ENCODE data around the gene GPR107.

The GPR107 gene

DNA sequence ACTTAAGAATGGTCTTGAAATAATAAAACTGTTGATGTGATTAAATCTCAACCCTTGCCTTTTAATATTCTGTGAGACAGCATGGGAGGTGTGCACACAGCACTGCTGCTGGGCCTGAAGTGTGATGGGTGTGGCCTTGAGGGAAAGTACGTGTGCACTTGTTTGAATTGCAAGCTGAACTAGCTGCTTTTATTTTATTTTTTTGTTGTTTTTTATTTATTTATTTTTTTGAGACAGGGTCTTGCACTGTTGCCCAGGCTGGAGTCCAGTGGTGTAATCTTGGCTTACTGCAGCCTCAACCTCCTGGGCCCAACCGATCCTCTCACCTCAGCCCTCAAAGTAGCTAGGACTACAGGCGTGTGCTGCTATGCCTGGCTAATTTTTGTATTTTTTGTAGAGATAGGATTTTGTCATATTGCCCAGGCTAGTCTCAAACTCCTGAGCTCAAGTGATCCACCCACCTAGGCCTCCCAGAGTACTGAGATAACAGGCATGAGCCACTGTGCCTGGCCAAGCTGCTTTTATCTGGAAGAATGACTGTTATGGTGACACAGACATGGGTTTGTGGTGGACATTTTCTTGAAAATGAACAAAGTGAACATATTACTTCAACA lies 58.9 kb downstream of the GPR107 start:
- DNase-seq, result no peak

DNA sequence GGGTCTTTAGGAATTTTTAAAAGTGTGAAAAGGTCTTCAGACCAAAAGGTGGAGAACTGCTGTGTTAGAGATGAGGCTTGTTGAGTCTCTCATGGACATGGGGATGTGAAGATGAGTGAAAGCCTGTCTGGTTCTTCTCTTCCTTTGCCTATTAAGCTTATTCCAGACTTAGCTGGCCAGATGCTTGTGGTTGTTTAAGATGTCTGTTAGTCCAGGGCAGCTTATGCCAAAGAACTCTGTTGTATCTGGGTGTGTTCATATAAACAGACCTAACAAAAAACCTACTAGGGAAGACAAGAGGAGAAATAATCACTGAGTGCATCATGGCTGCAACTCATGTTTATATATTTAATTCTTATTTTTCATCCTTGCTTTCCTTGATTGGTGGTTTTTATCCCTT lies 61.0 kb downstream of the GPR107 start:
- no peak for DNase-seq

DNA sequence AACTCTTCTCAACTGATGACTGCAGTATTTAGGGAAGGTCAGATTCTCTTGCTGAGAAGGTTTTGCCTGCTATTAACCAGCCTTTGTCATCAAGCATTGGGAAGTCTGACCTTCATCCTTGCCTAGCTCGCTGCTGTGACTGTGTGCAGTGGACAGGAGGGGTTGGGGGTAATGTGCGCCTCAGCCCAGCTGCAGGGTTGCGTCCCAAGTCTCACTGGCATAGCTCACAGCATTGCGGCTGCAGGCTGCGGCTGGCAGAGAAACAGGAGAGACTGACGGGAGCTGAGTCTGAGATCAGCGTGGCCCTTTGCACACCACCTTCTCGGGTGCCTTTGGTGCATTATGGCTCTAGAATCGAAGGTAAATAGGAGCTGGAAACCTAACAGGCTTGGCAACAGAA lies 62.6 kb downstream of the GPR107 start:
- DNase-seq, result no peak

DNA sequence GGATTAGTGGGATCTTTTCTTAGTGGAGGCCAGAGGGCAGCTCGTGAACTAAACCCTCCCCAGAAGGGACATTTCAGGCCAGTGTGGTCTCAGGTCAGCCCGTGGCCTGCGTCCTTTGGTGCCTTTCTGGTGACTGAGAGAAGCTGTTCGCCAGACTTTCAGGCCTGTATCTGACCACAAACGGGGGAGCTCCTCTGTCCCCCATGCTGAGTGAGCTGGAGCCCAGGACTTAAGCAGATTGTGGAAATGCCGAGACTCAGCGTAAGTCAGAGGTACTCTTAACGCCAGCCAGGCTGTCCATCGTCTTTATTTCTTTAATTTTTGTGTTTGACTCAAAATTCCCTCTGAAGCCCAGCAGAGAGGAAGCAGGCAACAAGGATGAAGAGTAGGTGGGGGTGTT lies 63.7 kb downstream of the GPR107 start:
- DNase-seq, result no peak

- peak; percentile 58 for DNase-seq
Observed at GRCh38 chr9:130117816-130118632, 64.3 kb downstream of the GPR107 start.

DNA sequence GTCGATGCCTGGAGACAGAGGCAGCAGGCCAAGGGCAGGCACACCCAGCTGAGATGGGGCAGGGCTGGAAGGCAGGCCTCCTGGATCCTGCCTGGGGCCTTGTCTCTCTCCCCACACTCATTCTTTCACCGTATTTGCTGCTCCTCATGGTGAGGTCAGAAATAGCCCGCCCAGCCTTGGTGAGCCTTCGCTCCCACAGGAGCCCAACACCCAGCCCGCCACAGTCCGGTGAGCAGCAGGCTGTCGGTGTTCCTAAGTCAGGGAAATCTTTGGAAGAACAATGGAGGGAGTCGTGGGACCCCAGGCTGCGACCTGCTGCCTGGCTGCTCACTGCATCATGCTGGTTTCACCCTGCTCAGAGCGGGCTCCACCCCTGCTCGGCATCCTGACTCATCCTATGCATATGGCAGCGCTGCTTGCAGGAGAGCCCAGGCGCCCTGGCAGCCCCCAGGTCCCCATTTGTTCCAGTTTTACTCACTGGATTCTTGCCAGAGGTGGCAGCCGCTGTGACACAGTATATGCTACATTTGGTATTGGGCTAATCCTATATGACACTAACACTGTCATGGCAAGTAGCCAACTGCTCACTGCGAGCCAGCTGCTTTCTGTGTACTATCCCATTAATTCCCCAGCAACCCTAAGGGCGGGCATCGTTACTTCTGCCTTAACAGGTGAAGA lies 65.3 kb downstream of the GPR107 start:
- peak; percentile 61 for DNase-seq

- no peak for DNase-seq
Observed at GRCh38 chr9:130119519-130120298, 66.0 kb downstream of the GPR107 start.

GRCh38 chr9:130120299-130120587 lies 66.5 kb downstream of the GPR107 start:
- no peak for DNase-seq

DNA sequence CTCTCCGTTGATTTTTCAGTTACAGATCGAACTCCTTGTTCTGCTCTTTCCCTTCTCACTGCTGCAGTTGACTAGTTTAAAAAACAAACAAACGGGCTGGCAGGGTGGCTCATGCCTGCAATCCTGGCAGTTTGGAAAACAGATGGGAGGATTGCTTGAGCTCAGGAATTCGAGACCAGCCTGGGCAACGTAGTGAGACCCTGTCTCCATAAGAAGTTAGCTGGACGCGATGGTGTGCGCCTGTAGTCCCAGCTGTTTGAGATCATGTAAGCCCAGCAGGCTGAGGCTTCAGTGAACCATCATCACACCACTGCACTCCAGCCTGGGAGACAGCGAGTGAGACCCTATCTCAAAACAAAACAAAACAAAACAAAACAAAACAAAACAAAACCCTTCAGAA lies 67.1 kb downstream of the GPR107 start:
- no peak for DNase-seq

DNA sequence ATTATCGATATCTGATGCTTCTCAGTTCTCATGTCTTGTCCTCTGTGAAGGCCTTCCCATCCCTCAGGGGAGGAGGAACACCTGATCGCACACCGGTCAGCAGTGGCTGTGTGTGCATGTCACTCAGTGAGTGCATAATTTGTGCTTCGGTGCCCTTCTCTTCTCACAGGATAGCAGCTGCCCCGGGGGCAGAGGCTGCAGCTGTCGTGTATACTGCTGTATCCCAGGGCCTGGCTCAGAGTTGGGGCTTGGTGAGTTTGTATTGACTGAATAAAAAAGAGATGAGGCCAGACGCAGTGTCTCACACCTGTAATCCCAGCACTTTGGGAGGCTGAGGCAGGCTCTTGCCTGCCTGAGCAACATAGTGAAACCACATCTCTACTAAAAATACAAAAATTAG lies 68.8 kb downstream of the GPR107 start:
- no peak for DNase-seq

DNA sequence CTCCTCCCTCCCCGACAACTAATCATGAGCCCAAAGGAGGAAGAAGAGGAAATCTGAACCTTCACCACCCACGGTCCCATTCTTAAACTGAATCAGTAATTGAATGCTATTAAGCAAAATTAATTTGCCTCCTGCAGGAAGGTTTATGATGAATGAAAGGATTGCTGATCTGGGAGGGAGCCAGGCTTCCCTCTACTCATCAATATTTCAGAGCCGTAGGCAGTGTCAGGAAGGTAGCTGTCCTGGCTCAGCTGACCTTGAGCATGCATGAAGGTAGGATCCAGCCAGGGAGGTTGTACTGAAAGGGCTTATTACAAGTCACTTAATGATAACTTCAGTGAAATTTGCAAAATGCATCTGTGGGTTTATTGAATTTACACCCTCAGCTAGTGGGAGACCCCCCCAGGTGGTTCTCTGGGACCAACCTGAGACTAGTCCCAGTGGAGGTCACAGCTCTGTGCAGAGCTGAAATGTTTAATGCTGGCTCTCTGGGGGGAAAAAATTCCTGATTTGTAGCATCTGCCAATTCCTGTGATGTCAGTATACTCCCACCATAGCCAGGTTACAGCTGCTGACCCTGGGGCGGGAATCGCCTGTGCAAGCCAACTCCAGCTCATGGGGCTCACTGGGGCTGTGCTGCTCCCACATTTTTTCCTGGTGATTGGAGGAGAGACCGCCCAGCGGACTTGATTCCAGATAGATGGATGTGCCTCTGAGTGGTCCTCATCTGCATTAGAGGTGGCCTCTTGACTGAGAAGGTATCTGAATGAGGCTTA lies 70.6 kb downstream of the GPR107 start:
- no peak for DNase-seq

- no peak for DNase-seq
Observed at GRCh38 chr9:130126721-130127433, 73.2 kb downstream of the GPR107 start.

DNA sequence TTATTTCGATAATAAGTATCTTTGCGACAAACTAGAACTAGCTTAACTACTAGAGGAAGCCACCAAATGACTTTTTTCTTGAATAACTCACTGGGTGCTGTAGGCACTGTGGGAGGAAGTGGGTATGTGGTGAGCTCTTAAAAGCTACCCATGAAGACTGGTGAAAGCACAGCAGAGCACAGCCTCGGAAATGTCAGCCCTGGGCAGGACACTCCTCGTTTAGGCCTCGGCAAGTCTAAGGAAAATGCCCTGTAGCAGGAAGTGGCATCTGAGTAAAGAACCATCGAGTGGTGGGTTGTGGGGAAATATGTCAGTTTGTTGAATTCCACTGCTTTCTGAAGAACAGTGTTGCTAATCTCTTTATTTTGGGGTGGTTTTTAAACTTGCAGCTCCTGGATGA lies 74.5 kb downstream of the GPR107 start:
- no peak for DNase-seq

DNA sequence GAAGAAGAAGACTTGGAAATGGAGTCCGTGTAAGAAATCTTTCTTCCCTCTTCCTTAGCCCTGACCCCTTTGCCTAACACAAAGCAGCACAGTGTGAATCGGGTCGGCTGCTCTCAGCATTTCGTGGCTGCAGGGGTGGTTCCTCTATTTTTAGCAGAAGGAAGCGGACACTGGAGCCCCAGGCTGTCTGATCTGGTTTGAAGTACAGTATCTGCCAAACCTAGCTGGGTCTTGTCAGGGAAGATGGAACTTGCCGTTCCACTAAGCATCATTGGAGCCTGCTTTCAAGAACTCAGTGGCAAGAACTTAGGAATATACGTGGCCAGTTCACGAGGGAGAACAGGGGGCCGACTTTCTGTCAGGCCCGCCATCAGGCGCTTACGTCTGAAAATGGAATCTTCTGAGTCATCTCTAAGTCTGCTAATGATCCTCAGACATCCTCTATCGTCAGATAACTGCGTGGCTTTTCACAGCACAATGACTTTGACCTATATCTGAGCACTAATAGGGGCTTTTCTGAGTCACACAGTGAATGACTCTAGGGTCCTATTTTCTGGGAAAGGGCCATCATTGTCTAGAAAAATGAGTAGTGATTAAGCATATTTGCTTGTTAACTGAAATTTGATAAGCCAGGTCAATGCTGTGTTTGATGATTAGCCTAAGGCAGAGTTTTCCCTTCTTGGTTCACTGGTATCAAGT lies 75.2 kb downstream of the GPR107 start:
- DNase-seq, result peak; percentile 93

DNA sequence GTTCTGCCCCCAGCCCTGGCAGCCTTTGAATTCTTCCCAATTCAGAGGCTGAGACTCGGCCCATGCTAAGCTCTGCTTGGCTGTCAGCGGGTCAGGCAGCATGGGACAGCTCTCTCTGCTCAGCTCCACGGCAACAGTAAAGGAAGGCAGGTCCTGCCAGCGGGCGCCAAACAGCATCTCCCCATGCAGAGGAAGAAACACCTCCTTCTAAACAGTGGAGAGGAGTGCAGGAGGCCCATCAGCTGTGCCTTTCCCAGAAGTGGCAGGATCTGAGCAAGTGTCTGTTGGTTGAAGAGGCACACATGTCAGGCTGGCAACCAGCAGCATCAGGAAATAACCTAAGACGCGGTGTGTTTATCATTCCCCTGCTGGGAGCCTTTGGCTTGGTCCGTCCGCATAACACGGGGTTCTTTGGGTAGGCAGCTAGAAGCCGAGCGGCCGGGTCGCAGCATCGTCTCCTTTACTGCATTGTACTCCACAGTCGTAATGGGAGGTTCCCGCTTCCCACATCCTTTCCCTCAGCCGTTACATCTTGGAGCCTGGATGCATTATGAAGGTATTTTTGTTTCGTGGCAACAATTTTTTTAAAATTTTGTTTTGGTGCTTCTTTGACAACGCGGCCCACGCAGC lies 75.8 kb downstream of the GPR107 start:
- no peak for DNase-seq

DNA sequence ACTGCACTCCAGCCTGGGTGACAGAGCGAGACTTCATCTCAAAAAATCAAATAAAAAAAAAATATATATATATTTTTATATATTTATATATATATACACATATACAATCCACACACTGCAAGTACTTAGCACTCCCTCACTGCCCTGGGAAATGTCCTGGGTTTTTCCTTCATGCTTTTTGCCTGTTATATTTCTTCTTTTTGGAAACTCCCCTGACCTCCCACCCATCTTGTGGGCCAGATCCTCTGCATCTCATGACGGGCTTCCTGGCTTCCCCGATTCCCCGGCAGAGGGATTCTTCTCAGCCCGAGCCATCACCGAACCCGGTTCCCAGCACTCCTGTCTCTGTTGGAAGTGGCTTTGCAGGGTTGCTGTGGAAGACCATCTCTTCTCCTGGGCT lies 79.0 kb downstream of the GPR107 start:
- DNase-seq, result no peak

- DNase-seq, result no peak
Observed at GRCh38 chr9:130137081-130137640, 83.5 kb downstream of the GPR107 start.

GRCh38 chr9:130137641-130138081 lies 84.0 kb downstream of the GPR107 start:
- no peak for DNase-seq

GRCh38 chr9:130138171-130138653 lies 84.5 kb downstream of the GPR107 start:
- peak; percentile 86 for DNase-seq

DNA sequence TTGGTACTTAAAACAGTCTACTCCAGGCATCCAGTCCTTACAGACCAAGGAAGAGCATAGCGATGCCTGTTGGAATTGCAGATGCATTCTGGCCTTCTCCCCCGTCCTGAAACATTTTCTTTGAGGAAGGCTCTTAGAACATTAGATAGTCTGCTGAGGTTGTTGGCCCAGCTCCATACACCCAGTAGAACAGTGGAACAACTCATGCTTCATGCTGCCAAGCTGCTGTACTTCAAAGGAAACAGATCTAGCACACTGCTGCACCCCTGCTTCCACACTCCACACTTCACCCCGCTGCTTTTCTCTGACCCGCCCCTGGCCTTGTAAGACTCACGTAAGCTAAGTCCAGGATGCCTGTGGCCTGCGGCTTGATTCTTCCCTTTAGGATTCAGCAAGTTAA lies 85.1 kb downstream of the GPR107 start:
- DNase-seq, result peak; percentile 93
